ENCODE data around the gene MMS19.
"Not testable (repeated sequence)": the region's sequence is repeated elsewhere in the genome, so short reads cannot be mapped to it uniquely, and the experiment has no call there.

MMS19 gene

GRCh38 chr10:97426776-97427570 is 71.2 kb downstream of the MMS19 start:
- Histone ChIP-seq H3K9me3 (no peaks in the 10 kb centered on the region), H3K4me1 (peaks cover 4% of the 10 kb centered on the region; the same call in 1 of the 2 replicates), H3K36me3 (replicated peaks) (peaks cover 49% of the 10 kb centered on the region), H3K27me3 (ENCODE audit: low read depth) (no peaks in the 10 kb centered on the region), H3K4me3 (peak overlapping the region; percentile 94)
- DNase-seq (ENCODE audit: low spot score in 2 of 2), result no peak
- in situ Hi-C loops (cut with MboI; ENCODE audit: low sequenced_read_pairs), result no loop called here

- peak; percentile 95 for DNase-seq (ENCODE audit: low spot score in 2 of 2)
- no peaks in the 10 kb centered on the region for H3K27me3 ChIP-seq (ENCODE audit: low read depth)
- H3K4me3 ChIP-seq, result peak within 1 kb of the TSS; percentile 94
- H3K9me3 ChIP-seq, result no peaks in the 10 kb centered on the region
- in situ Hi-C loops (cut with MboI; ENCODE audit: low sequenced_read_pairs), result no loop called here
- peaks cover 41% of the 10 kb centered on the region for H3K36me3 ChIP-seq (replicated peaks)
- peaks cover 4% of the 10 kb centered on the region; the same call in 1 of the 2 replicates for H3K4me1 ChIP-seq
Observed at GRCh38 chr10:97425964-97426775, 72.1 kb downstream of the MMS19 start, which contains the start of gene PGAM1. Gene PGAM1 (plus strand): TSS chr10:97426191. CDS start chr10:97426308, 117 bp downstream.

GRCh38 chr10:97423757-97424098 is 74.5 kb downstream of the MMS19 start:
- H3K9me3 ChIP-seq; in situ Hi-C loops (cut with MboI; ENCODE audit: low sequenced_read_pairs); H3K4me3 ChIP-seq; DNase-seq (ENCODE audit: low spot score in 2 of 2); H3K4me1 ChIP-seq; H3K27me3 ChIP-seq (ENCODE audit: low read depth): not testable (repeated sequence)
- H3K36me3 ChIP-seq (replicated peaks), result peaks cover 22% of the 10 kb centered on the region

- in situ Hi-C loops (cut with MboI; ENCODE audit: low sequenced_read_pairs), result no loop called here
Observed at GRCh38 chr10:97416565-97416964, 81.7 kb downstream of the MMS19 start.

GRCh38 chr10:97412891-97413304 is 85.3 kb downstream of the MMS19 start:
- no peaks in the 10 kb centered on the region for H3K36me3 ChIP-seq (replicated peaks)
- no peak for DNase-seq (ENCODE audit: low spot score in 2 of 2)

More at GRCh38 chr10:97416565-97416964, 81.7 kb downstream of the MMS19 start:
- Histone ChIP-seq H3K4me3 (no peak overlapping the region), H3K36me3 (replicated peaks) (no peaks in the 10 kb centered on the region), H3K4me1 (peaks cover 3% of the 10 kb centered on the region), H3K9me3 (no peaks in the 10 kb centered on the region), H3K27me3 (ENCODE audit: low read depth) (no peaks in the 10 kb centered on the region)
- DNase-seq (ENCODE audit: low spot score in 2 of 2), result no peak

GRCh38 chr10:97411406-97411805 is 86.8 kb downstream of the MMS19 start:
- no peaks in the 10 kb centered on the region for H3K9me3 ChIP-seq
- no peaks in the 10 kb centered on the region for H3K27me3 ChIP-seq (ENCODE audit: low read depth)
- H3K4me1 ChIP-seq, result peaks cover 11% of the 10 kb centered on the region
- no peaks in the 10 kb centered on the region for H3K36me3 ChIP-seq (replicated peaks)
- no peak overlapping the region for H3K4me3 ChIP-seq
- DNase-seq (ENCODE audit: low spot score in 2 of 2), result no peak
- in situ Hi-C loops (cut with MboI; ENCODE audit: low sequenced_read_pairs), result no loop called here

More at GRCh38 chr10:97412891-97413304, 85.3 kb downstream of the MMS19 start:
- in situ Hi-C loops (cut with MboI; ENCODE audit: low sequenced_read_pairs), result no loop called here
- H3K27me3 ChIP-seq (ENCODE audit: low read depth), result no peaks in the 10 kb centered on the region
- no peak overlapping the region for H3K4me3 ChIP-seq
- peaks cover 3% of the 10 kb centered on the region for H3K4me1 ChIP-seq
- no peaks in the 10 kb centered on the region for H3K9me3 ChIP-seq

GRCh38 chr10:97408496-97408992 is 89.7 kb downstream of the MMS19 start:
- Histone ChIP-seq H3K27me3 (ENCODE audit: low read depth) (no peaks in the 10 kb centered on the region), H3K4me3 (no peak overlapping the region), H3K4me1 (peaks cover 11% of the 10 kb centered on the region), H3K36me3 (replicated peaks) (no peaks in the 10 kb centered on the region), H3K9me3 (no peaks in the 10 kb centered on the region)
- in situ Hi-C loops (cut with MboI; ENCODE audit: low sequenced_read_pairs), result no loop called here
- DNase-seq (ENCODE audit: low spot score in 2 of 2), result no peak

Data from HAP-1 (cell line).